Hepatocyte (in vitro differentiated cells): Measurements from ENCODE around the gene NR1D1. TPM values are rescaled to one million over a fixed set of nuclear protein-coding genes. Genes with fewer than 3 reads are reported as not detected.
A peak's percentile ranks its signal among the peaks of the same experiment; 100 is the strongest.

Source experiments
- DNase-seq: peaks from one replicate; pipeline ENCODE4 v3.0.0-alpha.2; 2016; ENCODE audit warnings: low spot score
- H2AFZ ChIP-seq: fragments of 200-600 bp; sonication (generic); 2 replicates; pipeline ENCODE4 v1.6.0; 2016; ENCODE audit warnings: antibody characterized with exemption, mild to moderate bottlenecking
- H3K27ac ChIP-seq: fragments of 200-600 bp; sonication (generic); 2 replicates; pipeline ENCODE4 v1.5.1; 2016; ENCODE audit warnings: mild to moderate bottlenecking
- H3K27me3 ChIP-seq: fragments of 200-600 bp; sonication (generic); 2 replicates; pipeline ENCODE4 v1.6.1; 2016
- H3K36me3 ChIP-seq: fragments of 200-600 bp; sonication (generic); replicated peaks from 2 replicates; pipeline ENCODE4 v1.5.1; 2016; ENCODE audit warnings: low read depth; ENCODE audit not compliant: insufficient read depth
- H3K4me1 ChIP-seq: fragments of 200-600 bp; sonication (generic); 2 replicates; pipeline ENCODE4 v1.5.1; 2016; ENCODE audit warnings: mild to moderate bottlenecking, moderate library complexity; ENCODE audit not compliant: insufficient read depth
- H3K4me2 ChIP-seq: fragments of 200-600 bp; sonication (generic); 2 replicates; pipeline ENCODE4 v1.6.0; 2016
- H3K4me3 ChIP-seq: fragments of 200-600 bp; sonication (generic); 2 replicates; pipeline ENCODE4 v1.5.1; 2016; ENCODE audit warnings: mild to moderate bottlenecking
- H3K79me2 ChIP-seq: fragments of 200-600 bp; sonication (generic); 2 replicates; pipeline ENCODE4 v1.6.0; 2017; ENCODE audit warnings: mild to moderate bottlenecking
- H3K9me2 ChIP-seq: fragments of 200-600 bp; sonication (generic); replicated peaks from 2 replicates; pipeline ENCODE4 v1.6.0; 2017; ENCODE audit warnings: mild to moderate bottlenecking; ENCODE audit not compliant: insufficient read depth
- H3K9me3 ChIP-seq: fragments of 200-600 bp; sonication (generic); 2 replicates; pipeline ENCODE4 v1.5.1; 2016; ENCODE audit warnings: low read depth, mild to moderate bottlenecking
- H4K20me1 ChIP-seq: fragments of 200-600 bp; sonication (generic); 2 replicates; pipeline ENCODE4 v1.6.0; 2016; ENCODE audit warnings: mild to moderate bottlenecking; ENCODE audit not compliant: insufficient read depth, poor library complexity, severe bottlenecking
- CTCF ChIP-seq: fragments of 200-600 bp; sonication (generic); IDR thresholded peaks from 2 replicates; pipeline ENCODE4 v1.5.1; 2016; ENCODE audit warnings: antibody characterized with exemption, mild to moderate bottlenecking; ENCODE audit not compliant: poor library complexity
- EZH2 ChIP-seq: fragments of 200-600 bp; sonication (generic); IDR thresholded peaks from 2 replicates; pipeline ENCODE4 v1.6.1; 2016; ENCODE audit warnings: antibody characterized with exemption, mild to moderate bottlenecking, borderline replicate concordance
- EZH2phosphoT487 ChIP-seq: fragments of 200-600 bp; sonication (generic); IDR thresholded peaks from one replicate; pipeline ENCODE4 v1.6.1; 2018; ENCODE audit warnings: antibody characterized with exemption, mild to moderate bottlenecking, low read depth, moderate library complexity; ENCODE audit not compliant: unreplicated experiment, severe bottlenecking
- WGBS: methylation state at CpG from one replicate; pipeline ENCODE4 v1.1.6; 2016; ENCODE audit warnings: low lambda C conversion rate; ENCODE audit errors: missing lambda C conversion rate; 5-methylcytosine and 5-hydroxymethylcytosine counted together
- polyA plus RNA-seq: library from polyadenylated mRNA; unstranded; fragments of >200 nt; fragmentation: Nextera tagmentation; extraction: Ambion mirVana; gene quantifications from 2 replicates; pipeline ENCODE4 v1.2.1, GENCODE V29; 2016
- total RNA-seq: library from RNA; depleted of rRNA; stranded (reverse); fragments of >200 nt; gene quantifications from 2 replicates; pipeline ENCODE4 v1.2.3, GENCODE V29; 2014

NR1D1 gene
- total and polyA plus RNA-seq, 2 experiments from 2014 or later = 3.0 to 7.1 TPM

GRCh38 chr17:40101367-40102210 is 1.2 kb upstream of the NR1D1 start:
- H4K20me1 ChIP-seq = no peaks in the 10 kb centered on the region
- WGBS = 82% methylated on average over 16 of the region's 16 CpGs
- H3K4me3 ChIP-seq = no peak overlapping the region
- no peaks in the 10 kb centered on the region for H3K9me3 ChIP-seq
- H3K79me2 ChIP-seq = no peaks in the 10 kb centered on the region
- H2AFZ ChIP-seq = no peak overlapping the region
- peaks cover 40% of the 10 kb centered on the region for H3K4me1 ChIP-seq
- no peaks in the 10 kb centered on the region for H3K36me3 ChIP-seq
- H3K27me3 ChIP-seq = no peaks in the 10 kb centered on the region
- peak overlapping the region; percentile 69 for H3K27ac ChIP-seq
- no peak for DNase-seq
- peak overlapping the region; percentile 97 for H3K4me2 ChIP-seq
- H3K9me2 ChIP-seq = no peaks in the 10 kb centered on the region
- no peak for TF ChIP-seq EZH2phosphoT487

GRCh38 chr17:40100669-40101366 is 429 bp upstream of the NR1D1 start:
- TF ChIP-seq EZH2 = no peak
- no peak for TF ChIP-seq EZH2phosphoT487
- no peak for TF ChIP-seq CTCF
- WGBS = 3% methylated on average over 25 of the region's 25 CpGs
- peaks cover 35% of the 10 kb centered on the region for H3K4me1 ChIP-seq
- H3K9me2 ChIP-seq = no peaks in the 10 kb centered on the region
- no peak overlapping the region for H3K4me3 ChIP-seq
- H3K79me2 ChIP-seq = no peaks in the 10 kb centered on the region
- no peak overlapping the region for H2AFZ ChIP-seq
- H3K4me2 ChIP-seq = peak overlapping the region; percentile 97
- H3K9me3 ChIP-seq = no peaks in the 10 kb centered on the region
- DNase-seq = peak; percentile 98
- no peaks in the 10 kb centered on the region for H3K27me3 ChIP-seq
- no peaks in the 10 kb centered on the region for H4K20me1 ChIP-seq
- peak overlapping the region; percentile 69 for H3K27ac ChIP-seq
- H3K36me3 ChIP-seq = no peaks in the 10 kb centered on the region

DNA sequence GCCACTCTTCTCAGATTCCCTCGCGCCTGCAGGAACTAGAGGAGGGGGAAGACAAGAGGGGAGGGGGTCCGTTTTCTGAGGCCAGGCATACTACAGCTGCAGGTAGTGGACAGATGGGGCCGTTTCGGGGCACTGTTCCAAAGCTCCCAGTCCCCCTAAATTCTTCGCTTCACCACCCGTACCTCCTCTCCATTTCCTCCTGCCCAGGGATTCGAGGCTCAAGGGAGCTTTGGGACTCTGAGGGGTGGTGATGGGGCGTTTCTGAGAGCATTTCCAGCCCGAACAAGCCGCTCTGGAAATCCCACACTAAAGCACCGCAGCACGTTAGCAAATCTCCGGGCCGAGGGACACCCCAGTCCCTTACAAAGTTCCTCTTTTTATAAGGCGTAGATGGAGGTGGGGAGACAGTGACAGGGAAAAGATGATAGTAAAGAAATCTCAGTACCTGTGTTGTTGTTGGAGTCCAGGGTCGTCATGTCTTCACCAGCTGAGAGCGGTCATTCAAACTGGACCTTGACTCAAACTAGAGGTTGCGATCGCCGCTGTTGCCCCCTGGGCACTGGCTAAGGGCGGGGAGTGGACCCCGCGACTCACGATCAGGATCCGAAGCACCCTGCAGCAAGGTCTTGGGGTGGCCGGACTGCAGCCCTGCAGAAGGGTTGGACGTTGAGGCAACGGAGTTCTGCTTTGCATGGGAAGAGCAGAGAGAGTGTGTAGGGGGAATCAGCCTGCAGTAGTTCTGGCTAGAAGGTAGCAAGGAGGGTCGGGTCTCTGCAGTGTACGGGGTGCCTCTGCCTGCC is 570 bp downstream of the NR1D1 start:
- H2AFZ ChIP-seq = peak overlapping the region; percentile 41
- H3K9me3 ChIP-seq = no peaks in the 10 kb centered on the region
- TF ChIP-seq EZH2phosphoT487 = no peak
- no peak for TF ChIP-seq CTCF
- TF ChIP-seq EZH2 = no peak
- H3K36me3 ChIP-seq = no peaks in the 10 kb centered on the region
- no peaks in the 10 kb centered on the region for H4K20me1 ChIP-seq
- no peaks in the 10 kb centered on the region for H3K27me3 ChIP-seq
- peak overlapping the region; percentile 69 for H3K27ac ChIP-seq
- peaks cover 35% of the 10 kb centered on the region for H3K4me1 ChIP-seq
- DNase-seq = no peak
- peak overlapping the region; percentile 33 for H3K4me3 ChIP-seq
- H3K79me2 ChIP-seq = no peaks in the 10 kb centered on the region
- peak overlapping the region; percentile 97 for H3K4me2 ChIP-seq
- no peaks in the 10 kb centered on the region for H3K9me2 ChIP-seq
- WGBS = 22% methylated on average over 31 of the region's 31 CpGs
